Measurements from ENCODE around the gene CD226. TPM values are rescaled to one million over a fixed set of nuclear protein-coding genes. Genes with fewer than 3 reads are reported as not detected.

Gene CD226
- total and polyA plus RNA-seq, 2 of the 13 experiments (the other 11 are each of a cell fraction or from before 2014, with no cell fraction given) = 0.13 to 0.77 TPM

DNA sequence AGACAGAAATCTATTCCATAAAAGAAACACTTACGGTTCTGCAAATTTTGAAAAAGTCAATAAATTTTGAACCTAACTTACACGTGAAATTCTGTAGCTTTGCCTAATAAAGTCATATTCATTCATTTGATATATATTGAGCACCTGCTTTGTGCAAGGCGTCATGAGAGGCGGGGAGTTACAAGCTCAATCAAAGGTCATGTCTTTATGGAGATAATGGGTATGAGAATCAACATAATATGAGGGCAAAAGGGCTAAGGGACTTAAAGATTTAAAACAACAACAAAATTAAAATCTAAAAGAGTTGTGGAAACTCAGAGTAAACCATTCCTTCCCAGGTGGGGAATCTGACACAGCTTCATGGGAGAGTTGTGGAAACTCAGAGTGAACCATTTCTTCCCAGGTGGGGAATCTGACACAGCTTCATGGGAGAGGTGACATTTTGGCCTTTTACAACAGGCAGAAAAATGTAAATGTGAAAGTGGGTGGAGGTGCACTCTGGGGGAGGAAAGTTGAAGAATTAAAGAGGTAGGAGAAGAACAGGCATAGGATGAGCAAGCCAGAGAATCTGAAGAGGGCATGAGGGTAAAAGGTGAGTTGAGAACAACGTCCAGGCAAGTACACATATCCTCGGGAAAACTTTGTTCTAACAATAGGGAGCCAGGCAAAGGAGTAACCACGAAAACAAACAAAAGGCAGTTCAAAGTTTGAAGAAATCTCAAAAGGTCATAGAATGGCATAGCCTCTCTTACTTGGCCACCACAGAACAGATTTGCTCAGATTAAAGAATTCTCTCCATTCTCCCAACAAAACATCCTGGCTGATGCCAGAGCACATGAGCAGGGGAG lies 49.5 kb upstream of the CD226 start (continued):
- TF ChIP-seq, protein P1, sequence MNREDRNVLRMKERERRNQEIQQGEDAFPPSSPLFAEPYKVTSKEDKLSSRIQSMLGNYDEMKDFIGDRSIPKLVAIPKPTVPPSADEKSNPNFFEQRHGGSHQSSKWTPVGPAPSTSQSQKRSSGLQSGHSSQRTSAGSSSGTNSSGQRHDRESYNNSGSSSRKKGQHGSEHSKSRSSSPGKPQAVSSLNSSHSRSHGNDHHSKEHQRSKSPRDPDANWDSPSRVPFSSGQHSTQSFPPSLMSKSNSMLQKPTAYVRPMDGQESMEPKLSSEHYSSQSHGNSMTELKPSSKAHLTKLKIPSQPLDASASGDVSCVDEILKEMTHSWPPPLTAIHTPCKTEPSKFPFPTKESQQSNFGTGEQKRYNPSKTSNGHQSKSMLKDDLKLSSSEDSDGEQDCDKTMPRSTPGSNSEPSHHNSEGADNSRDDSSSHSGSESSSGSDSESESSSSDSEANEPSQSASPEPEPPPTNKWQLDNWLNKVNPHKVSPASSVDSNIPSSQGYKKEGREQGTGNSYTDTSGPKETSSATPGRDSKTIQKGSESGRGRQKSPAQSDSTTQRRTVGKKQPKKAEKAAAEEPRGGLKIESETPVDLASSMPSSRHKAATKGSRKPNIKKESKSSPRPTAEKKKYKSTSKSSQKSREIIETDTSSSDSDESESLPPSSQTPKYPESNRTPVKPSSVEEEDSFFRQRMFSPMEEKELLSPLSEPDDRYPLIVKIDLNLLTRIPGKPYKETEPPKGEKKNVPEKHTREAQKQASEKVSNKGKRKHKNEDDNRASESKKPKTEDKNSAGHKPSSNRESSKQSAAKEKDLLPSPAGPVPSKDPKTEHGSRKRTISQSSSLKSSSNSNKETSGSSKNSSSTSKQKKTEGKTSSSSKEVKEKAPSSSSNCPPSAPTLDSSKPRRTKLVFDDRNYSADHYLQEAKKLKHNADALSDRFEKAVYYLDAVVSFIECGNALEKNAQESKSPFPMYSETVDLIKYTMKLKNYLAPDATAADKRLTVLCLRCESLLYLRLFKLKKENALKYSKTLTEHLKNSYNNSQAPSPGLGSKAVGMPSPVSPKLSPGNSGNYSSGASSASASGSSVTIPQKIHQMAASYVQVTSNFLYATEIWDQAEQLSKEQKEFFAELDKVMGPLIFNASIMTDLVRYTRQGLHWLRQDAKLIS (CRISPR knock-in tag; IDR thresholded peaks at IDR 0.05) = no peak
- TF ChIP-seq PAXIP1 (CRISPR knock-in tag; conservative IDR thresholded peaks at IDR 0.05) (peak; percentile 37), REL (CRISPR knock-in tag; conservative IDR thresholded peaks at IDR 0.05) (no peak), SETDB1 (CRISPR knock-in tag; IDR thresholded peaks at IDR 0.05; ENCODE audit: borderline replicate concordance) (no peak), ZNF672 (CRISPR knock-in tag; IDR thresholded peaks at IDR 0.05) (no peak), ZSCAN30 (CRISPR knock-in tag; IDR thresholded peaks at IDR 0.05) (no peak), ZNF780A (CRISPR knock-in tag; IDR thresholded peaks at IDR 0.05) (no peak), ZNF772 (CRISPR knock-in tag; IDR thresholded peaks at IDR 0.05) (no peak), FOXP1 (IDR thresholded peaks at IDR 0.05) (no peak), FOXP1 (CRISPR knock-in tag; IDR thresholded peaks at IDR 0.05) (peak; percentile 24; the same call in 1 of the 2 replicates), ZNF451 (CRISPR knock-in tag; IDR thresholded peaks at IDR 0.05) (no peak), TCF12 (IDR thresholded peaks at IDR 0.05) (no peak), TCF12 (CRISPR knock-in tag; IDR thresholded peaks at IDR 0.05) (no peak), NBN (conservative IDR thresholded peaks at IDR 0.05) (no peak), KLF6 (CRISPR knock-in tag; IDR thresholded peaks at IDR 0.05) (no peak), TSC22D2 (CRISPR knock-in tag; IDR thresholded peaks at IDR 0.05; ENCODE audit: borderline replicate concordance) (no peak)
- TF ChIP-seq, protein P2, sequence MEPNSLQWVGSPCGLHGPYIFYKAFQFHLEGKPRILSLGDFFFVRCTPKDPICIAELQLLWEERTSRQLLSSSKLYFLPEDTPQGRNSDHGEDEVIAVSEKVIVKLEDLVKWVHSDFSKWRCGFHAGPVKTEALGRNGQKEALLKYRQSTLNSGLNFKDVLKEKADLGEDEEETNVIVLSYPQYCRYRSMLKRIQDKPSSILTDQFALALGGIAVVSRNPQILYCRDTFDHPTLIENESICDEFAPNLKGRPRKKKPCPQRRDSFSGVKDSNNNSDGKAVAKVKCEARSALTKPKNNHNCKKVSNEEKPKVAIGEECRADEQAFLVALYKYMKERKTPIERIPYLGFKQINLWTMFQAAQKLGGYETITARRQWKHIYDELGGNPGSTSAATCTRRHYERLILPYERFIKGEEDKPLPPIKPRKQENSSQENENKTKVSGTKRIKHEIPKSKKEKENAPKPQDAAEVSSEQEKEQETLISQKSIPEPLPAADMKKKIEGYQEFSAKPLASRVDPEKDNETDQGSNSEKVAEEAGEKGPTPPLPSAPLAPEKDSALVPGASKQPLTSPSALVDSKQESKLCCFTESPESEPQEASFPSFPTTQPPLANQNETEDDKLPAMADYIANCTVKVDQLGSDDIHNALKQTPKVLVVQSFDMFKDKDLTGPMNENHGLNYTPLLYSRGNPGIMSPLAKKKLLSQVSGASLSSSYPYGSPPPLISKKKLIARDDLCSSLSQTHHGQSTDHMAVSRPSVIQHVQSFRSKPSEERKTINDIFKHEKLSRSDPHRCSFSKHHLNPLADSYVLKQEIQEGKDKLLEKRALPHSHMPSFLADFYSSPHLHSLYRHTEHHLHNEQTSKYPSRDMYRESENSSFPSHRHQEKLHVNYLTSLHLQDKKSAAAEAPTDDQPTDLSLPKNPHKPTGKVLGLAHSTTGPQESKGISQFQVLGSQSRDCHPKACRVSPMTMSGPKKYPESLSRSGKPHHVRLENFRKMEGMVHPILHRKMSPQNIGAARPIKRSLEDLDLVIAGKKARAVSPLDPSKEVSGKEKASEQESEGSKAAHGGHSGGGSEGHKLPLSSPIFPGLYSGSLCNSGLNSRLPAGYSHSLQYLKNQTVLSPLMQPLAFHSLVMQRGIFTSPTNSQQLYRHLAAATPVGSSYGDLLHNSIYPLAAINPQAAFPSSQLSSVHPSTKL (CRISPR knock-in tag; IDR thresholded peaks at IDR 0.05) = peak; percentile 55; the same call in 1 of the 2 replicates
